Right cardiac atrium (tissue), 5 donors: ENCODE results near the gene ARMS2. TPM values are rescaled to one million over a fixed set of nuclear protein-coding genes. Genes with fewer than 3 reads are reported as not detected.

Experiments
- ATAC-seq, 2 donors: fragments of 200-7000 bp; cut with Tn5 transposase; one replicate each; pipeline versions ENCODE4 v1.8.0 to v1.9.1; 2020; ENCODE audit warnings: moderate library complexity in 2 of 2, mild to moderate bottlenecking in 1 of 2
- DNase-seq, 3 donors: peaks; one replicate each; pipeline ENCODE4 v3.0.0-alpha.2; 2020
- H3K27ac ChIP-seq: one replicate; pipeline ENCODE4 v1.5.1; 2013; ENCODE audit warnings: mild to moderate bottlenecking, low read length, control low read depth, moderate library complexity
- H3K27me3 ChIP-seq: one replicate; pipeline ENCODE4 v1.6.1; 2013; ENCODE audit not compliant: control insufficient read depth, insufficient read depth
- H3K4me1 ChIP-seq: one replicate; pipeline ENCODE4 v1.6.1; 2013; ENCODE audit warnings: low read length; ENCODE audit not compliant: control insufficient read depth, insufficient read depth
- H3K4me3 ChIP-seq: one replicate; pipeline ENCODE4 v1.5.1; 2013; ENCODE audit warnings: low read length, control low read depth
- H3K9me3 ChIP-seq: one replicate; pipeline ENCODE4 v1.6.1; 2013; ENCODE audit warnings: low read length; ENCODE audit not compliant: control insufficient read depth
- WGBS: extraction: QIAGEN DNeasy Blood & Tissue Kit; methylation state at CpG from one replicate; pipeline ENCODE4 v1.1.7; 2013; 5-methylcytosine and 5-hydroxymethylcytosine counted together
- intact Hi-C, 4 donors: fragments of 100-400 bp; cut with DNase I; formaldehyde crosslinking; loops; one replicate each; pipeline versions ENCODE4 v1.11.0 to v1.14.0; 2022 to 2023
- long read RNA-seq, 4 donors: library from polyadenylated mRNA; unstranded; transcript quantifications; one replicate each; pipeline ENCODE4 v2.0.0, GENCODE V29; 2020 to 2021
- polyA plus RNA-seq: library from polyadenylated mRNA; stranded (reverse); fragments of 200-250 nt; gene quantifications from one replicate; pipeline ENCODE4 v1.2.3, GENCODE V29; 2013
- total RNA-seq, 4 donors: library from RNA; stranded (reverse); fragmentation: NEBNext Ultra II Directional; extraction: Animal tissue kit (Norgen Biotek cat#: 25700); gene quantifications; one replicate each; pipeline ENCODE4 v1.2.1, GENCODE V29; 2021
- donor health status: healthy with polysubstance abuse.
- donor health status: DM: no; HTN: yes; CAD: no.
- donor health status: DM: no; HTN: no; CAD: no.
- donor health status: DM: no; HTN: yes; CAD: no; lungs with severe emphysema.
- donor health status: DM: yes; HTN: yes; CAD: no.

The ARMS2 gene
- total RNA-seq, result not detected
- not detected for polyA plus RNA-seq
- long read RNA-seq, donor 1, result 0 reads
- long read RNA-seq, donor 2, result 0 reads
- long read RNA-seq, donor 3, result 0 reads
- long read RNA-seq, donor 4, result 0 reads

- DNase-seq, result no peak
- ATAC-seq, result no peak
- WGBS, result 76% methylated on average over 7 of the region's 7 CpGs
- Histone ChIP-seq H3K9me3 (no peaks in the 10 kb centered on the region), H3K4me1 (peaks cover 6% of the 10 kb centered on the region), H3K27ac (no peak within 1 kb of the TSS), H3K4me3 (no peak within 1 kb of the TSS), H3K27me3 (no peaks in the 10 kb centered on the region)
- intact Hi-C loops, result loop anchor here in 2 of 4 donors (5.0 to 10.0 kb wide), 2 partner anchors 93 to 110 kb away; partner anchors contain the start of gene DMBT1 (in 1 of the 2)
These were observed at the start of gene ARMS2 for GRCh38 chr10:122454603-122455080. ARMS2 (plus strand) TSS chr10:122454653; CDS start chr10:122454728, 75 bp downstream.

- 66% methylated on average over 8 of the region's 8 CpGs for WGBS
- no peak for ATAC-seq
- H3K27ac ChIP-seq, result no peak overlapping the region
These were observed 46.9 kb upstream of the ARMS2 start for GRCh38 chr10:122407375-122408125.

GRCh38 chr10:122413327-122413726 lies 41.1 kb upstream of the ARMS2 start:
- Histone ChIP-seq H3K4me3 (no peak overlapping the region), H3K27me3 (no peaks in the 10 kb centered on the region), H3K9me3 (no peaks in the 10 kb centered on the region), H3K27ac (no peak overlapping the region), H3K4me1 (no peaks in the 10 kb centered on the region)
- no peak for DNase-seq
- ATAC-seq, result no peak
- intact Hi-C loops, result no loop called here

More at GRCh38 chr10:122407375-122408125, 46.9 kb upstream of the ARMS2 start:
- Histone ChIP-seq H3K9me3 (no peaks in the 10 kb centered on the region), H3K4me1 (peaks cover 2% of the 10 kb centered on the region), H3K4me3 (no peak overlapping the region), H3K27me3 (no peaks in the 10 kb centered on the region)
- intact Hi-C loops, result no loop called here
- DNase-seq, result no peak

GRCh38 chr10:122417667-122418066 lies 36.8 kb upstream of the ARMS2 start:
- Histone ChIP-seq H3K27me3 (no peaks in the 10 kb centered on the region), H3K27ac (no peak overlapping the region), H3K4me3 (no peak overlapping the region), H3K4me1 (peaks cover 2% of the 10 kb centered on the region), H3K9me3 (no peaks in the 10 kb centered on the region)
- WGBS, result 90% methylated on average over 2 of the region's 2 CpGs
- DNase-seq (no peak), ATAC-seq (no peak)
- intact Hi-C loops, result no loop called here

GRCh38 chr10:122419016-122419415 lies 35.4 kb upstream of the ARMS2 start:
- H3K9me3 ChIP-seq, result no peaks in the 10 kb centered on the region
- H3K4me3 ChIP-seq, result no peak overlapping the region
- H3K27ac ChIP-seq, result no peak overlapping the region
- 76% methylated on average over 1 of the region's 1 CpG for WGBS
- H3K27me3 ChIP-seq, result no peaks in the 10 kb centered on the region
- H3K4me1 ChIP-seq, result peaks cover 2% of the 10 kb centered on the region
- no peak for DNase-seq
- intact Hi-C loops, result no loop called here
- no peak for ATAC-seq

- no peaks in the 10 kb centered on the region for H3K9me3 ChIP-seq
- peaks cover 2% of the 10 kb centered on the region for H3K4me1 ChIP-seq
- intact Hi-C loops, result no loop called here
- peak in 1 of 3 donors; percentile 19 for DNase-seq
- H3K27ac ChIP-seq, result no peak overlapping the region
- no peak overlapping the region for H3K4me3 ChIP-seq
- 55% methylated on average over 3 of the region's 3 CpGs for WGBS
- peak; percentile 50 to 63 for ATAC-seq
- H3K27me3 ChIP-seq, result no peaks in the 10 kb centered on the region
These were observed 34.4 kb upstream of the ARMS2 start for GRCh38 chr10:122419876-122420623.

- intact Hi-C loops, result no loop called here
- Histone ChIP-seq H3K9me3 (no peaks in the 10 kb centered on the region), H3K4me1 (peaks cover 2% of the 10 kb centered on the region), H3K4me3 (no peak overlapping the region), H3K27ac (no peak overlapping the region), H3K27me3 (no peaks in the 10 kb centered on the region)
- DNase-seq (no peak), ATAC-seq (no peak)
- WGBS, result 84% methylated on average over 3 of the region's 3 CpGs
These were observed 33.8 kb upstream of the ARMS2 start for GRCh38 chr10:122420624-122421007.

- Histone ChIP-seq H3K4me1 (peaks cover 2% of the 10 kb centered on the region), H3K4me3 (no peak overlapping the region), H3K27ac (no peak overlapping the region), H3K9me3 (no peaks in the 10 kb centered on the region), H3K27me3 (no peaks in the 10 kb centered on the region)
- DNase-seq (no peak), ATAC-seq (no peak)
- intact Hi-C loops, result no loop called here
- WGBS, result 75% methylated on average over 3 of the region's 3 CpGs
These were observed 33.3 kb upstream of the ARMS2 start for GRCh38 chr10:122421054-122421625.

- ATAC-seq (peak in 1 of 2 donors; percentile 24), DNase-seq (no peak)
- no peaks in the 10 kb centered on the region for H3K9me3 ChIP-seq
- no peaks in the 10 kb centered on the region for H3K27me3 ChIP-seq
- intact Hi-C loops, result no loop called here
- H3K27ac ChIP-seq, result no peak overlapping the region
- H3K4me3 ChIP-seq, result no peak overlapping the region
- H3K4me1 ChIP-seq, result peaks cover 2% of the 10 kb centered on the region
These were observed 32.7 kb upstream of the ARMS2 start for GRCh38 chr10:122421742-122422141.

- Histone ChIP-seq H3K27me3 (no peaks in the 10 kb centered on the region), H3K27ac (no peak overlapping the region), H3K4me3 (no peak overlapping the region), H3K9me3 (no peaks in the 10 kb centered on the region), H3K4me1 (peaks cover 2% of the 10 kb centered on the region)
- DNase-seq, result no peak
- no peak for ATAC-seq
- intact Hi-C loops, result no loop called here
- 73% methylated on average over 5 of the region's 5 CpGs for WGBS
These were observed 32.0 kb upstream of the ARMS2 start for GRCh38 chr10:122422266-122422989.
